SH-SY5Y (cell line): ENCODE results near the gene TRIM28.

ENCODE experiments used
- GATA2 ChIP-seq: IDR thresholded peaks from 2 replicates; pipeline ENCODE4 v1.6.1; 2011; ENCODE audit warnings: mild to moderate bottlenecking, low read depth, low read length
- GATA3 ChIP-seq: IDR thresholded peaks from 2 replicates; pipeline ENCODE4 v1.6.1; 2011; ENCODE audit warnings: low read depth, mild to moderate bottlenecking, low read length, moderate library complexity

DNA sequence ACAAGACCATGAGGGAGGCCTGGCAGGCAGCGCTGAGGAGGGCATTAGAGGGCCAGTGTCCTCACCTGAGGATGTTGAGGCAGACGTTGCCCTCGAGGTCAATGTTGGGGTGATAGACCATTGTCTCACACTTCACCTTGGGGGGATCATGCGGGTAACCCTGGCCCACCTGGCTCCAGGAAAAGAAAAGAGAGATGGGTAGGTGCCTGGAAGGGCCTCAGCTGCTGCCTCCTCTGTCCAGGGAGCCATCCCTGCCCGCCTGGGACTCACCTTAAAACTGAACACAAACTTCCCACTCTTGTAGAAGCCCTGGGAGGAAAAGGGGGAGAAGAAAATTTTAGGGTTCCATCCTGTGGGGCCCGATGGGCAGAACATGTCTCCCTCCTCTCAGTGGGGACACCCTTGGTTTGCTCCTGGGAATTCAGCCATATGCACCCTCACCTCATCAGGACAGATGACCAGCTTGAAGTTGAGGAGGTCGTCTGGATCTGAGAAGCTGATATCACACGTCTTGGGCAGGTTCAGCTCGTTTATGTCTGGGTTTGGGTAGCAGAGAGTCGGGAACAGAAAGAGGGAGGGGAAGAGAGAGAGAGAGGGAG, 12.9 kb downstream of the TRIM28 start:
- TF ChIP-seq GATA3 (no peak), GATA2 (no peak)
